GM18498 (cell line): ENCODE measurements around the gene DZIP1L.
"Not testable (repeated sequence)": the region's sequence is repeated elsewhere in the genome, so short reads cannot be mapped to it uniquely, and the experiment has no call there.

Source experiments
- ATAC-seq: cut with Tn5 transposase; IDR thresholded peaks from one replicate; pipeline ENCODE4 v1.9.1; 2021; ENCODE audit warnings: mild to moderate bottlenecking, moderate library complexity; ENCODE audit not compliant: unreplicated experiment

Gene DZIP1L

GRCh38 chr3:138114988-138115971, at the start of gene DZIP1L:
DZIP1L (minus strand) TSS chr3:138115608; CDS start chr3:138103971, 11,637 bp downstream.
- peak; percentile 85 for ATAC-seq

DNA sequence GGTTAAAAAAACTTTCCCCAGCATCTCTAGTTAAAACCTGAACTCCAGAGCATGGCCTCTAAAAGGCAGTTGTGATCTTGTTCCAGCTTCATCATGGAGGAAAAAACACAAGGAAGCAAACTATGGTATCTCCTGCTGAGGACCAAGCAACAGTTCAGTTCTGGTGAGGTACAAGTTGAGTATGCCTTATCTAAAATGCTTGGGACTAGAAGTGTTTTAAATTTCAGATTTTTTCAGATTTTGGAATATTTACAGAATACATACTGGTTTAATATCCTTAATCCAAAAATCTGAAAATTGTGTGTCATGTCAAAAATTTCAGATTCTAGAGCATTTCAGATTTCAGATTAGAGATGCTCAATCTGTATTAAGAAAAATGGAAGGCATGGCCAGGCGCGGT, 49.7 kb upstream of the DZIP1L start:
- no peak for ATAC-seq

- ATAC-seq, result no peak
Observed at GRCh38 chr3:138157743-138158142, 42.3 kb upstream of the DZIP1L start.

DNA sequence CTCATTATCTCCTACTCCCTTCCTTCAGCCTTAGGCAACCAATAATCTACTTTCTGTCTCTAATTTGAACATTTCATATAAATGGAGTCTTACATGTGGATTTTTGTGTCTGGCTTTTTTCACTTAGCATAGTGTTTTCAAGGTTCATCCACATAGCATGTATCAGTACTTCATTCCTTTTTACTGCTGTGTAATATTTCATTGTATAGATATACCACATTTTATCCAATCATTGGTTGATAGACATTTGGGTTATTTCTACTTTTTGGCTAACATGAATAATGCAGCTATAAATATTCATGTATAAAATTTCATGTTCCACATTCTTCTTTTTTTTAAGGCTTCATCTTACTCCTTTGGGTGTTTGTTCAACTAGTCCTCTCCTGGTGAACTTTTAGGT, 39.1 kb upstream of the DZIP1L start:
- ATAC-seq, result no peak

DNA sequence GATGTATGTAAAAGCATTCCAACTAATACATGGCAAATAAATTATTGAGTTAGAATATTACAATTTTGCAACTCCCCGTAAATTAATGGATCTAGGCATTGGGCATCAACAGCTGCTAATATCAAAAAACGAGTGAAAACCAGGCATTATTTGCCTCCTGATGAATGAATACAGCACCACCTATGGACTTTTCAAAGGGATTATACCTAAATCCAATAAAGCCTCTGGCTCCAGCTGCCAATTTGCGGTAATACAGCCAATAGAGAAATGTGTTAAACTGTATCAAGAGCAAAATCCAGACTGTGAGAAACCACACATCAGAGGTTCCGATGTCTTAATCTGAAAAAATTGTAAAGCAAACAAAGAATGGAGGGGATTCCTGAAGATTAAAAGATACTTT, 33.1 kb upstream of the DZIP1L start:
- no peak for ATAC-seq

- not testable (repeated sequence) for ATAC-seq
Observed at GRCh38 chr3:138142181-138142580, 26.8 kb upstream of the DZIP1L start.

DNA sequence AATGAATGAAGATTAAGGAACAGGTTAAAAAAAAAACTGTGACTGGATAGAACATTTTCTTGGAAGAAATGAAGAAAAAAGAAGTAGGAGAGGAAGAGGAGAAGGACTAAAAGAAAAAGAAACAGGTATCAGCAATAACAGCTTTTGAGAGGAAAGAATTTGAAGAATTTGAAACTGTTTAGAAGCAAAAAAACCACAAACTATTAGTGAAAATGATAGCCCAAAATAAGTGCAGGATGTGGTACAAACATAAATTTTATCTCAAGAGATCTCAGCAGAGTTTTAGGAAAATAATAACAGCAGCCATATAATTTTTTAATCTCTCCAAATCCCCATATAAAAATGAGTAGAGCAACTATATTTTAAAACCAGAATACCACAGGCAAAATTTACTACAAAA, 25.5 kb upstream of the DZIP1L start:
- no peak for ATAC-seq

- no peak for ATAC-seq
Observed at GRCh38 chr3:138139691-138140090, 24.3 kb upstream of the DZIP1L start.

GRCh38 chr3:138137861-138138260, 22.5 kb upstream of the DZIP1L start:
- no peak for ATAC-seq

DNA sequence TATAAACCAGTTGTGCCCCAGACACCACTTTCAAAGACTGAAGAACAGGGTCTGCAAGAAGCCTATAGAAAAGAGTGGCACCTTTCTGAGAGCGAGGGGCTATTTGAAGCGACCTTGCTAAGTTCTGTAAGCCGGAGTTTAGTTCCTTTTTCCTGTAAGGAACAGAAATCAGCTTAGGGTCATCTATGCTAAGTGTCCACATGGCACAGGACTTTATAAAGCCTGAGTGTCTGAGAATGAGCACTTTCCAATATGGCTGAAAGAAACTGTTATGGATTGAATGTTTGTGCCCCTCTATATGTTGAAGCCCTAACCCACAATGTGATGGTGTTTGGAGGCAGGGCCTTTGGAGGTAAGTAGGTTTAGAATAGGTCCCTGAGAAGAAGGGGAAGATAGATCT, 20.8 kb upstream of the DZIP1L start:
- ATAC-seq, result no peak

- no peak for ATAC-seq
Observed at GRCh38 chr3:138135833-138136194, 20.4 kb upstream of the DZIP1L start.

GRCh38 chr3:138135146-138135832, 19.9 kb upstream of the DZIP1L start:
- ATAC-seq, result no peak

GRCh38 chr3:138132239-138132638, 16.8 kb upstream of the DZIP1L start, which contains the start of gene A4GNT:
A4GNT (minus strand) TSS chr3:138132390; CDS start chr3:138131256, 1,134 bp downstream.
- no peak for ATAC-seq

GRCh38 chr3:138127636-138128365, 12.4 kb upstream of the DZIP1L start:
- ATAC-seq, result no peak

DNA sequence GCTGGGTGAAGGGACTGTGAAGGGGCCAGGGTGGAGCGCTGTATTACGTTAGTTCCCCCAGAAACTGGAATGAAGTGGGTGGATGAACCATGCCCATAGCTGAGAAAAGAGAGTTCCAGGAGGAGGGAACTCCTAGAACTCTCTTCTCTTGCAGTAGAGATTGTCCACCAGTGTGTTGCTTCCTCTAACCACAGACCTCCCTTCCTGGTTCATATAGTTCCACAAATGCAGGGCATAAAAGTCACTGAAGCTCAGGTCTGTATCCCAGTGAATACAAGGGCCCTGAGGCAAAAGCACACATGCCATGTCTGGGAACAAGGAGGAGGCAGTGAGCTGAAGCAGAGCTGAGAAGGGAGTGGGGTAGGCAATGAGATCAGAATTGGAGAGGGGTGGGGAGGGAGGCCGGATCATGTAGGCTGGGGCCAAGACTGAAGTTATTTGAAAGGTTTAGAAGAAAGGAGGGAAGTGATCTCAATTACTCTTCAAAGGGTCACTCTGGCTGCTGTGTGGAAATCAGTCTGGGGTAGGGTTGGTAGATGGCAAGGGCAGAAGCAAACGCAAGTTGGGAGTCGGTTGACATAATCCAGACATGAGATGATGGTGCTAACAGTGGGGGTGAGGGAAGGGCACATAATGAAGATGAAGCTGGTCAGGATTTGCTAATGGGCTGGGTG, 10.3 kb upstream of the DZIP1L start:
- ATAC-seq, result no peak

- no peak for ATAC-seq
Observed at GRCh38 chr3:138124706-138125355, 9.4 kb upstream of the DZIP1L start.

GRCh38 chr3:138124188-138124587, 8.8 kb upstream of the DZIP1L start:
- ATAC-seq, result no peak

- ATAC-seq, result no peak
Observed at GRCh38 chr3:138119423-138119766, 4.0 kb upstream of the DZIP1L start.

DNA sequence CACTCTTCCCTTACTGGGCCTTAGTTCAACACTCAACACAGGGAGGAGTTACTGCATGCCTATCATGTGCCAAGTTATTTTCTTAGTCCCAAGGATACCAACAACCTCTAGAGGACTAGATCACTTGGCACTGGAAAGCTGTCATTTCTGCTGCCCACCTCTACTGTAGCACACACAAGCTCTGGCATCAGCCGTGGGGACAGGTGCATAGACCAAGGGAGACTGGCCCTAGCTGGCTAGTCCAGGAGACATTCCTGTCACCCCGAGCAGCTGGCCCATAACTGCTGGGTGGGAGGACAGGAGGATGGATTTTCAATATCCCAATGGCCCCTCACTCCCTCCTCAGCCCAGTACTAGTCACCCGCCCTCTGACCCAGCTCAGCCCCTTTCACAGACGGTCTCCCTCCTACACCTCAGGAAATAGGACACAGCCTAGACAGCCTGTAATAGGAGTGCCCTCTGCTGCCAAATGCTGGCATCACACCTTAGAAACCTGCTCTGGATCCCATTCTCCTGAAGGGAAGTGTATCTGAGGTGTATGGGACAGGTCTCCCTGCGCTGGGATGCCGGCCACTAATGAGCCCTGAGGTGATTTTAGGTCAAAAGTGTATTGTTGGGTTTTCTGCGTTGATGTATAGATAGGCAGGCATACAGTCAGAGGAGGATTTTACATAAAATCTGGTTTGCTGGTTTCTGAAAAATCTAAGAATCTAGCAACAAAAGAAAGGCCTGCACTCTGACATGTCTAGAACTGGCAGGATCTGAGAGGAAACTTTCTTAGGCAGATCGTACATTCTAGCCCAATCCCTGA, 3.4 kb upstream of the DZIP1L start:
- peak; percentile 71 for ATAC-seq
